Measurements from ENCODE around the gene LRRC73. TPM values are rescaled to one million over a fixed set of nuclear protein-coding genes. Genes with fewer than 3 reads are reported as not detected.

LRRC73 gene
- total RNA-seq, 1 experiment from 2014 or later = 1.4 TPM

DNA sequence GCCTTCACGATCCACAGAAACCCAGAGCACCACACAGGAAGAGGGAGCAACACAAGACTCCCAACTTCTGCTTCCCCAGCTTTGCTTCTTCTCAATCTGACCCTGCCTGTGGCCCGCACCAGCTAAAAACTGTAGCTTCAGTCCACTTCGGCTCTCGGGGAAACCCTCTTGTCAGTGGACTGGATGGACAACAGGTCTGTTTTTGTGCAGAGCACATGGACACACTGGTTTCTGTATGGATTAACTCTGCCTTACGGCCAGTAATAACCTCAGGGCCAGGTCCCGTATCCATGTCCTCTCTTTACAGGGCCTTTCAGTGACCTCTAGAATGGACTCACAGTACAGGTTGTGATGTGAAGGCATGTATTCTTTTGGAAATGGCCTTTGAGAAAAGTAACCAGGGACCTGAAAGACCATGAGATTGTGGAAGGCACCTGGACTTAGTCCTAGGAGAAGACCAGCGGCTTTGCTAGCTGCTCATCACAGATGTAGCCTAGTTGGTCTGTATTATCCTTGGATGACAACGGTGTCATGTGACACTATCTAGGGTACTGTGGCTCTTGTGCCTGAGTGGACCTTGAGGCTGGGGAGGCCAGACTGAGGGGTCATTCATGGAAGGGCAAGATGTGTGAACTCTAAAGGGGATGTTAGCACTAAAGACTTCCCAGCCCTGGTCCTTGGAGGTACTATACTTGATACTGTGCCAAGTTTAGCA, 12.6 kb upstream of the LRRC73 start (continued):
- TF ChIP-seq KAT7 (CRISPR knock-in tag; IDR thresholded peaks at IDR 0.05; ENCODE audit: borderline replicate concordance) = no peak

DNA sequence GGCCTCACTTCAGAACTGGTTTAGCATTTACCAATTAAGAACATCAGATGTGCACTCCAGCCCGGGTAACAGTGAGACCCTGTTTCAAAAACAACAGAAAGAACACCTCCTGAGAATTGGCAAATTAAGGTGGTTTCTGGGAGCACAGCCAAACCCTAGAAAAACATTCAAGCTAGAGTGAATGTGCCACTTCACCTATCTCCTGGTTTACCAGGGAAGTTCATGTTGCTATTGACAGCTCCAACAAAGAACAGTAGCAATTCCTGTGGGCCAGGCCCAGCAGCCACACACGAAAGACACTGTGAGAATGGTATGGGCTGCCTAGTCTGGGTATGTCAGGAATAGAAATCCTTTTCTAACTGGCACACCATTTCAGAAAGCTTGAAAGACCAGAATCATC, 11.7 kb upstream of the LRRC73 start:
- Mint-ChIP-seq H3K9me3 (no peaks in the 10 kb centered on the region), H3K27ac (no peak overlapping the region), H3K4me1 (no peaks in the 10 kb centered on the region), H3K4me3 (no peak overlapping the region), H3K36me3 (peaks cover 50% of the 10 kb centered on the region), H3K27me3 (ENCODE audit: low read depth) (no peaks in the 10 kb centered on the region)
- ChIA-PET POLR2A (interaction anchor here (0.6 kb wide), 1 partner anchor 94 kb away, joined by 3 read pairs; no protein-coding TSS in a partner anchor), CTCF (interaction anchor here (1.1 kb wide), 1 partner anchor 25 kb away, joined by 3 read pairs; no protein-coding TSS in a partner anchor)
- TF ChIP-seq CREM (CRISPR knock-in tag; IDR thresholded peaks at IDR 0.05) = no peak
- no peak for TF ChIP-seq PRRX2 (CRISPR knock-in tag; IDR thresholded peaks at IDR 0.05)
- ATAC-seq = no peak
- DNase-seq (ENCODE audit: low spot score) = no peak

DNA sequence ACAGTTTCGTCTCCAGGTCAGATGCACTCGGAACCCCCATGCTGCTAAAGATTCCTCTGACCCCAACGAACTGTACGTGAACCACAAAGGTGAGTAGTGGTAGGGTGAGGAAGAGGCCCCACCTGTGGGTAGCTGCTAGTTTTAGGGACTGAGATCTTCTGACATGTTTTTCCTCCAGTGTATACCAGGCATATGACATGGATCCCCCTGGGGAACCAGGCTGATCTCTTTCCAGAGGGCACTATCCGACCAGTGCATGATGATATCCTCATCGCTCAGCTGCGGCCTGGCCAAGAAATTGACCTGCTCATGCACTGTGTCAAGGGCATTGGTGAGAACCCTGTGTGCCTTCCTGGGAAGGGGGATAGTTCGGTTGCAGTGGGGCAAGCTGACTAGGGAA, 10.0 kb upstream of the LRRC73 start:
- CTCF ChIA-PET = interaction anchor here (0.6 kb wide), 1 partner anchor 38 kb away, joined by 3 read pairs; no protein-coding TSS in a partner anchor
- H3K27ac Mint-ChIP-seq = no peak overlapping the region
- no peak overlapping the region for H3K4me3 Mint-ChIP-seq
- no peak for TF ChIP-seq ETV6 (CRISPR knock-in tag; IDR thresholded peaks at IDR 0.05)
- no peak for TF ChIP-seq ATF1 (CRISPR knock-in tag; IDR thresholded peaks at IDR 0.05)
- TF ChIP-seq, protein P1, sequence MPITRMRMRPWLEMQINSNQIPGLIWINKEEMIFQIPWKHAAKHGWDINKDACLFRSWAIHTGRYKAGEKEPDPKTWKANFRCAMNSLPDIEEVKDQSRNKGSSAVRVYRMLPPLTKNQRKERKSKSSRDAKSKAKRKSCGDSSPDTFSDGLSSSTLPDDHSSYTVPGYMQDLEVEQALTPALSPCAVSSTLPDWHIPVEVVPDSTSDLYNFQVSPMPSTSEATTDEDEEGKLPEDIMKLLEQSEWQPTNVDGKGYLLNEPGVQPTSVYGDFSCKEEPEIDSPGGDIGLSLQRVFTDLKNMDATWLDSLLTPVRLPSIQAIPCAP (CRISPR knock-in tag; IDR thresholded peaks at IDR 0.05) = no peak
- TF ChIP-seq, protein P2, sequence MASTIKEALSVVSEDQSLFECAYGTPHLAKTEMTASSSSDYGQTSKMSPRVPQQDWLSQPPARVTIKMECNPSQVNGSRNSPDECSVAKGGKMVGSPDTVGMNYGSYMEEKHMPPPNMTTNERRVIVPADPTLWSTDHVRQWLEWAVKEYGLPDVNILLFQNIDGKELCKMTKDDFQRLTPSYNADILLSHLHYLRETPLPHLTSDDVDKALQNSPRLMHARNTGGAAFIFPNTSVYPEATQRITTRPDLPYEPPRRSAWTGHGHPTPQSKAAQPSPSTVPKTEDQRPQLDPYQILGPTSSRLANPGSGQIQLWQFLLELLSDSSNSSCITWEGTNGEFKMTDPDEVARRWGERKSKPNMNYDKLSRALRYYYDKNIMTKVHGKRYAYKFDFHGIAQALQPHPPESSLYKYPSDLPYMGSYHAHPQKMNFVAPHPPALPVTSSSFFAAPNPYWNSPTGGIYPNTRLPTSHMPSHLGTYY (CRISPR knock-in tag; IDR thresholded peaks at IDR 0.05) = no peak
- no peak for TF ChIP-seq NFATC4 (CRISPR knock-in tag; IDR thresholded peaks at IDR 0.05)
- TF ChIP-seq ZNF317 (CRISPR knock-in tag; IDR thresholded peaks at IDR 0.05; ENCODE audit: borderline replicate concordance, low read depth) = no peak
- no peak for TF ChIP-seq GABPB1 (CRISPR knock-in tag; IDR thresholded peaks at IDR 0.05)
- TF ChIP-seq, protein P3, sequence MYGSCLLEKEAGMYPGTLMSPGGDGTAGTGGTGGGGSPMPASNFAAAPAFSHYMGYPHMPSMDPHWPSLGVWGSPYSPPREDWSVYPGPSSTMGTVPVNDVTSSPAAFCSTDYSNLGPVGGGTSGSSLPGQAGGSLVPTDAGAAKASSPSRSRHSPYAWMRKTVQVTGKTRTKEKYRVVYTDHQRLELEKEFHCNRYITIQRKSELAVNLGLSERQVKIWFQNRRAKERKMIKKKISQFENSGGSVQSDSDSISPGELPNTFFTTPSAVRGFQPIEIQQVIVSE (CRISPR knock-in tag; IDR thresholded peaks at IDR 0.05; ENCODE audit: borderline replicate concordance) = no peak
- no peak for TF ChIP-seq HMGA2 (CRISPR knock-in tag; IDR thresholded peaks at IDR 0.05)
- TF ChIP-seq, protein P4, sequence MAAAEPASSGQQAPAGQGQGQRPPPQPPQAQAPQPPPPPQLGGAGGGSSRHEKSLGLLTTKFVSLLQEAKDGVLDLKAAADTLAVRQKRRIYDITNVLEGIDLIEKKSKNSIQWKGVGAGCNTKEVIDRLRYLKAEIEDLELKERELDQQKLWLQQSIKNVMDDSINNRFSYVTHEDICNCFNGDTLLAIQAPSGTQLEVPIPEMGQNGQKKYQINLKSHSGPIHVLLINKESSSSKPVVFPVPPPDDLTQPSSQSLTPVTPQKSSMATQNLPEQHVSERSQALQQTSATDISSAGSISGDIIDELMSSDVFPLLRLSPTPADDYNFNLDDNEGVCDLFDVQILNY (CRISPR knock-in tag; IDR thresholded peaks at IDR 0.05) = no peak
- TF ChIP-seq SMAD4 (CRISPR knock-in tag; IDR thresholded peaks at IDR 0.05) = no peak
- TF ChIP-seq NFYB (CRISPR knock-in tag; conservative IDR thresholded peaks at IDR 0.05; ENCODE audit: low read depth) = no peak
- no peak for TF ChIP-seq FOXK1 (CRISPR knock-in tag; IDR thresholded peaks at IDR 0.05)
- TF ChIP-seq CREB1 (CRISPR knock-in tag; IDR thresholded peaks at IDR 0.05) = no peak
- no peak for TF ChIP-seq ZNF263 (CRISPR knock-in tag; IDR thresholded peaks at IDR 0.05; ENCODE audit: low read depth)
- TF ChIP-seq ZNF138 (CRISPR knock-in tag; conservative IDR thresholded peaks at IDR 0.05) = no peak
- no peak for TF ChIP-seq ZNF671 (CRISPR knock-in tag; IDR thresholded peaks at IDR 0.05)
- ATAC-seq (no peak), DNase-seq (ENCODE audit: low spot score) (no peak)
- H3K36me3 Mint-ChIP-seq = peaks cover 47% of the 10 kb centered on the region
- peaks cover 12% of the 10 kb centered on the region for H3K4me1 Mint-ChIP-seq
- no peaks in the 10 kb centered on the region for H3K27me3 Mint-ChIP-seq (ENCODE audit: low read depth)
- POLR2A ChIA-PET = no interaction called here
- H3K9me3 Mint-ChIP-seq = no peaks in the 10 kb centered on the region
